HepG2 (cell line): ENCODE measurements around the gene STAT6. TPM values are rescaled to one million over a fixed set of nuclear protein-coding genes. Genes with fewer than 3 reads are reported as not detected.

Experiments used
- FOSL2 ChIP-seq: sonication (generic); formaldehyde crosslinking; IDR thresholded peaks from 2 replicates; pipeline ENCODE4 v1.4.0; 2020; ENCODE audit warnings: missing genetic modification reagents
- FOXA3 ChIP-seq: IDR thresholded peaks from 2 replicates; pipeline ENCODE4 v1.6.1; 2016; ENCODE audit warnings: missing genetic modification reagents, missing compliant biosample characterization
- FOXO1 ChIP-seq: sonication (generic); formaldehyde crosslinking; IDR thresholded peaks from 2 replicates; pipeline ENCODE4 v1.4.0; 2020; ENCODE audit warnings: missing genetic modification reagents
- HES4 ChIP-seq: sonication (generic); formaldehyde crosslinking; IDR thresholded peaks from 2 replicates; pipeline ENCODE4 v1.9.0; 2021; ENCODE audit warnings: mild to moderate bottlenecking, missing genetic modification reagents, borderline replicate concordance
- KAT7 ChIP-seq: IDR thresholded peaks from 2 replicates; pipeline ENCODE4 v1.6.1; 2018; ENCODE audit warnings: borderline replicate concordance, missing compliant biosample characterization
- KLF11 ChIP-seq: IDR thresholded peaks from 2 replicates; pipeline ENCODE4 v1.6.1; 2016; ENCODE audit warnings: missing compliant biosample characterization
- MEIS1 ChIP-seq: sonication (generic); formaldehyde crosslinking; IDR thresholded peaks from 2 replicates; pipeline ENCODE4 v1.9.0; 2021; ENCODE audit warnings: mild to moderate bottlenecking, missing genetic modification reagents, moderate library complexity, borderline replicate concordance
- PLRG1 ChIP-seq: fragments of 450-650 bp; conservative IDR thresholded peaks from 2 replicates; pipeline ENCODE4 v1.6.1; 2016
- RXRB ChIP-seq: IDR thresholded peaks from 2 replicates; pipeline ENCODE4 v1.6.1; 2016; ENCODE audit warnings: borderline replicate concordance, missing genetic modification reagents, missing compliant biosample characterization
- YEATS4 ChIP-seq: sonication (generic); formaldehyde crosslinking; IDR thresholded peaks from 2 replicates; pipeline ENCODE4 v1.4.0; 2020; ENCODE audit warnings: missing genetic modification reagents, borderline replicate concordance
- ZNF142 ChIP-seq: sonication (generic); formaldehyde crosslinking; IDR thresholded peaks from 2 replicates; pipeline ENCODE4 v1.4.0; 2020; ENCODE audit warnings: missing genetic modification reagents
- ZNF20 ChIP-seq: sonication (generic); formaldehyde crosslinking; IDR thresholded peaks from 2 replicates; pipeline ENCODE4 v1.4.0; 2020; ENCODE audit warnings: mild to moderate bottlenecking, moderate library complexity, missing genetic modification reagents
- ZNF431 ChIP-seq: sonication (generic); formaldehyde crosslinking; IDR thresholded peaks from 2 replicates; pipeline ENCODE4 v1.9.0; 2022; ENCODE audit warnings: missing genetic modification reagents, low read depth, mild to moderate bottlenecking, borderline replicate concordance
- polyA plus RNA-seq, 8 experiments: library from polyadenylated mRNA; depleted of rRNA in 3 of 8; stranded (reverse) in 7 of 8; unstranded in 1 of 8; fragments of >200 nt; fragmentation: Illumina TruSeq in 4 of 8; extraction: Trizol in 4 of 8; gene quantifications; 2 replicates each; pipeline versions ENCODE4 v1.2.1 to v1.2.3, GENCODE V29; 2011 to 2016; ENCODE audit warnings: low read depth in 4 of 8, missing spikeins in 1 of 8, mixed read lengths in 1 of 8; ENCODE audit not compliant: insufficient read depth in 1 of 8
- total RNA-seq, 5 experiments: library from RNA; depleted of rRNA; stranded (reverse); fragments of >200 nt; fragmentation: Illumina TruSeq; extraction: Trizol; gene quantifications; 2 replicates each; pipeline ENCODE4 v1.2.3, GENCODE V29; 2016; ENCODE audit warnings: low read depth in 1 of 5
- TF ChIP-seq, protein P1 (sequence below): IDR thresholded peaks from 2 replicates; pipeline ENCODE4 v1.6.1; 2016; ENCODE audit warnings: missing compliant biosample characterization, missing genetic modification reagents, borderline replicate concordance
- TF ChIP-seq, protein P2 (sequence below): sonication (generic); formaldehyde crosslinking; IDR thresholded peaks from 2 replicates; pipeline ENCODE4 v1.4.0; 2020; ENCODE audit warnings: missing genetic modification reagents
- TF ChIP-seq, protein P3 (sequence below): sonication (generic); formaldehyde crosslinking; IDR thresholded peaks from 2 replicates; pipeline ENCODE4 v1.4.0; 2020; ENCODE audit warnings: missing genetic modification reagents, mild to moderate bottlenecking, borderline replicate concordance

Gene STAT6
- total and polyA plus RNA-seq, 2 of the 13 experiments (the other 11 are each of a cell fraction or from before 2014, with no cell fraction given), result 28.0 to 62.2 TPM

- TF ChIP-seq ZNF142 (no peak), YEATS4 (CRISPR knock-in tag) (no peak), HES4 (peak; percentile 56; the same call in 1 of the 2 replicates), KAT7 (no peak), KLF11 (CRISPR knock-in tag) (no peak; the same call in 1 of the 2 replicates), PLRG1 (no peak), FOXO1 (CRISPR knock-in tag) (no peak), RXRB (no peak), ZNF20 (no peak), FOSL2 (CRISPR knock-in tag) (peak; percentile 29; the same call in 1 of the 2 replicates), MEIS1 (CRISPR knock-in tag) (no peak), FOXA3 (CRISPR knock-in tag) (peak; percentile 89), ZNF431 (no peak; the same call in 1 of the 2 replicates)
- TF ChIP-seq, protein P1, sequence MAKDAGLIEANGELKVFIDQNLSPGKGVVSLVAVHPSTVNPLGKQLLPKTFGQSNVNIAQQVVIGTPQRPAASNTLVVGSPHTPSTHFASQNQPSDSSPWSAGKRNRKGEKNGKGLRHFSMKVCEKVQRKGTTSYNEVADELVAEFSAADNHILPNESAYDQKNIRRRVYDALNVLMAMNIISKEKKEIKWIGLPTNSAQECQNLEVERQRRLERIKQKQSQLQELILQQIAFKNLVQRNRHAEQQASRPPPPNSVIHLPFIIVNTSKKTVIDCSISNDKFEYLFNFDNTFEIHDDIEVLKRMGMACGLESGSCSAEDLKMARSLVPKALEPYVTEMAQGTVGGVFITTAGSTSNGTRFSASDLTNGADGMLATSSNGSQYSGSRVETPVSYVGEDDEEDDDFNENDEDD (CRISPR knock-in tag), result peak; percentile 98
- TF ChIP-seq, protein P2, sequence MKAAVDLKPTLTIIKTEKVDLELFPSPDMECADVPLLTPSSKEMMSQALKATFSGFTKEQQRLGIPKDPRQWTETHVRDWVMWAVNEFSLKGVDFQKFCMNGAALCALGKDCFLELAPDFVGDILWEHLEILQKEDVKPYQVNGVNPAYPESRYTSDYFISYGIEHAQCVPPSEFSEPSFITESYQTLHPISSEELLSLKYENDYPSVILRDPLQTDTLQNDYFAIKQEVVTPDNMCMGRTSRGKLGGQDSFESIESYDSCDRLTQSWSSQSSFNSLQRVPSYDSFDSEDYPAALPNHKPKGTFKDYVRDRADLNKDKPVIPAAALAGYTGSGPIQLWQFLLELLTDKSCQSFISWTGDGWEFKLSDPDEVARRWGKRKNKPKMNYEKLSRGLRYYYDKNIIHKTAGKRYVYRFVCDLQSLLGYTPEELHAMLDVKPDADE (CRISPR knock-in tag), result no peak
- TF ChIP-seq, protein P3, sequence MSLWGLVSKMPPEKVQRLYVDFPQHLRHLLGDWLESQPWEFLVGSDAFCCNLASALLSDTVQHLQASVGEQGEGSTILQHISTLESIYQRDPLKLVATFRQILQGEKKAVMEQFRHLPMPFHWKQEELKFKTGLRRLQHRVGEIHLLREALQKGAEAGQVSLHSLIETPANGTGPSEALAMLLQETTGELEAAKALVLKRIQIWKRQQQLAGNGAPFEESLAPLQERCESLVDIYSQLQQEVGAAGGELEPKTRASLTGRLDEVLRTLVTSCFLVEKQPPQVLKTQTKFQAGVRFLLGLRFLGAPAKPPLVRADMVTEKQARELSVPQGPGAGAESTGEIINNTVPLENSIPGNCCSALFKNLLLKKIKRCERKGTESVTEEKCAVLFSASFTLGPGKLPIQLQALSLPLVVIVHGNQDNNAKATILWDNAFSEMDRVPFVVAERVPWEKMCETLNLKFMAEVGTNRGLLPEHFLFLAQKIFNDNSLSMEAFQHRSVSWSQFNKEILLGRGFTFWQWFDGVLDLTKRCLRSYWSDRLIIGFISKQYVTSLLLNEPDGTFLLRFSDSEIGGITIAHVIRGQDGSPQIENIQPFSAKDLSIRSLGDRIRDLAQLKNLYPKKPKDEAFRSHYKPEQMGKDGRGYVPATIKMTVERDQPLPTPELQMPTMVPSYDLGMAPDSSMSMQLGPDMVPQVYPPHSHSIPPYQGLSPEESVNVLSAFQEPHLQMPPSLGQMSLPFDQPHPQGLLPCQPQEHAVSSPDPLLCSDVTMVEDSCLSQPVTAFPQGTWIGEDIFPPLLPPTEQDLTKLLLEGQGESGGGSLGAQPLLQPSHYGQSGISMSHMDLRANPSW (CRISPR knock-in tag), result no peak
Measured at GRCh38 chr12:57078519-57079404, 32.4 kb downstream of the STAT6 start, which contains the start of gene NEMP1 (continued).
